BLaER1 (cell line): ENCODE results near the gene PCDHGB1.

ENCODE experiments used
- H3K27ac ChIP-seq: shearing (Covaris generic); formaldehyde crosslinking; 2 replicates; pipeline ENCODE4 v1.8.1; 2022
- H3K27me3 ChIP-seq: shearing (Covaris generic); formaldehyde crosslinking; 2 replicates; pipeline ENCODE4 v1.8.1; 2022
- H3K36me3 ChIP-seq: shearing (Covaris generic); formaldehyde crosslinking; 2 replicates; pipeline ENCODE4 v1.8.1; 2022
- H3K4me1 ChIP-seq: shearing (Covaris generic); formaldehyde crosslinking; 2 replicates; pipeline ENCODE4 v1.8.1; 2022
- H3K4me2 ChIP-seq: shearing (Covaris generic); formaldehyde crosslinking; 2 replicates; pipeline ENCODE4 v1.8.1; 2022
- H3K4me3 ChIP-seq: shearing (Covaris generic); formaldehyde crosslinking; 2 replicates; pipeline ENCODE4 v1.8.1; 2022
- H3K9ac ChIP-seq: shearing (Covaris generic); formaldehyde crosslinking; 2 replicates; pipeline ENCODE4 v1.8.1; 2022
- H3K9me3 ChIP-seq: shearing (Covaris generic); formaldehyde crosslinking; 2 replicates; pipeline ENCODE4 v1.8.1; 2022
- H4K20me1 ChIP-seq: shearing (Covaris generic); formaldehyde crosslinking; 2 replicates; pipeline ENCODE4 v1.8.1; 2022
- Cebpa-rat ChIP-seq: shearing (Covaris generic); IDR thresholded peaks from 2 replicates; pipeline ENCODE4 v1.8.1; 2022

The PCDHGB1 gene

GRCh38 chr5:141398608-141399007 lies 48.7 kb downstream of the PCDHGB1 start:
- H3K27me3 ChIP-seq = no peaks in the 10 kb centered on the region
- H3K9ac ChIP-seq = no peak overlapping the region
- H3K4me1 ChIP-seq = no peaks in the 10 kb centered on the region
- no peak overlapping the region for H3K4me2 ChIP-seq
- no peak overlapping the region for H3K27ac ChIP-seq
- H3K4me3 ChIP-seq = no peak overlapping the region
- TF ChIP-seq Cebpa-rat = no peak
- peaks cover 58% of the 10 kb centered on the region for H3K9me3 ChIP-seq
- H3K36me3 ChIP-seq = no peaks in the 10 kb centered on the region
- no peaks in the 10 kb centered on the region for H4K20me1 ChIP-seq

- no peaks in the 10 kb centered on the region for H3K4me1 ChIP-seq
- H3K9ac ChIP-seq = no peak overlapping the region
- no peaks in the 10 kb centered on the region for H3K36me3 ChIP-seq
- no peak overlapping the region for H3K4me2 ChIP-seq
- TF ChIP-seq Cebpa-rat = no peak
- H3K4me3 ChIP-seq = no peak overlapping the region
- H3K27me3 ChIP-seq = no peaks in the 10 kb centered on the region
- no peak overlapping the region for H3K27ac ChIP-seq
- no peaks in the 10 kb centered on the region for H4K20me1 ChIP-seq
- H3K9me3 ChIP-seq = peaks cover 47% of the 10 kb centered on the region
Measured at GRCh38 chr5:141399555-141400258, 49.8 kb downstream of the PCDHGB1 start.
